PC-3 (cell line): ENCODE data around the gene FERMT3. TPM values are rescaled to one million over a fixed set of nuclear protein-coding genes. Genes with fewer than 3 reads are reported as not detected.
A peak's percentile ranks its signal among the peaks of the same experiment; 100 is the strongest.

Experiments used
- ATAC-seq: fragments of 200-7000 bp; cut with Tn5 transposase; 2 replicates; pipeline ENCODE4 v1.9.1; 2020; ENCODE audit warnings: mild to moderate bottlenecking, moderate library complexity
- BruUV-seq: library from RNA; stranded (reverse); fragments of 400-500 nt; replicated peaks from 2 replicates; lab custom pipeline; 2021; lab: Mats Ljungman, UMichigan
- CTCF ChIA-PET: fragments of 300-600 bp; sonication (Branson Sonifier 250); formaldehyde crosslinking; loops from one replicate; lab custom pipeline; 2022; ENCODE audit warnings: antibody characterized with exemption; lab: Charles Lee
- POLR2A ChIA-PET: fragments of 300-600 bp; sonication (Branson Sonifier 250); formaldehyde crosslinking; loops from one replicate; lab custom pipeline; 2022; ENCODE audit warnings: antibody characterized with exemption; ENCODE audit not compliant: unreplicated experiment; lab: Charles Lee
- DNase-seq: peaks from one replicate; pipeline ENCODE4 v3.0.0-alpha.2; 2015
- H2AFZ ChIP-seq: fragments of 300-600 bp; sonication (generic); 2 replicates; pipeline ENCODE4 v1.6.0; 2016; ENCODE audit warnings: antibody characterized with exemption, low read length
- H3F3A ChIP-seq: fragments of 300-600 bp; sonication (generic); one replicate; pipeline ENCODE4 v1.6.0; 2017; ENCODE audit warnings: antibody characterized with exemption, low read length, control low read depth, mild to moderate bottlenecking; ENCODE audit not compliant: unreplicated experiment
- H3K27ac ChIP-seq: fragments of 300-600 bp; sonication (generic); 2 replicates; pipeline ENCODE4 v1.5.1; 2016; ENCODE audit warnings: mild to moderate bottlenecking, low read length
- H3K27me3 ChIP-seq: fragments of 300-600 bp; sonication (generic); 2 replicates; pipeline ENCODE4 v1.6.1; 2016; ENCODE audit warnings: low read length, mixed read lengths
- H3K36me3 ChIP-seq: fragments of 300-600 bp; sonication (generic); 2 replicates; pipeline ENCODE4 v1.6.1; 2016; ENCODE audit warnings: low read depth, mixed run types, low read length, mixed read lengths
- H3K4me1 ChIP-seq: fragments of 300-600 bp; sonication (generic); 2 replicates; pipeline ENCODE4 v1.5.1; 2016; ENCODE audit warnings: low read length; ENCODE audit not compliant: insufficient read depth
- H3K4me2 ChIP-seq: fragments of 300-600 bp; sonication (generic); 2 replicates; pipeline ENCODE4 v1.6.0; 2016; ENCODE audit warnings: low read length
- H3K4me3 ChIP-seq: fragments of 300-600 bp; sonication (generic); 2 replicates; pipeline ENCODE4 v1.5.1; 2016; ENCODE audit warnings: mild to moderate bottlenecking, low read length, mixed read lengths
- H3K79me2 ChIP-seq: fragments of 300-600 bp; sonication (generic); 2 replicates; pipeline ENCODE4 v1.6.1; 2017; ENCODE audit warnings: low read length, mixed read lengths
- H3K9ac ChIP-seq: fragments of 300-600 bp; sonication (generic); 2 replicates; pipeline ENCODE4 v1.6.0; 2016; ENCODE audit warnings: mild to moderate bottlenecking, low read length
- H3K9me2 ChIP-seq: fragments of 300-600 bp; sonication (generic); replicated peaks from 2 replicates; pipeline ENCODE4 v1.6.1; 2016; ENCODE audit warnings: mixed run types, low read length, mixed read lengths
- H3K9me3 ChIP-seq: fragments of 300-600 bp; sonication (generic); 2 replicates; pipeline ENCODE4 v1.6.1; 2016; ENCODE audit warnings: low read length, mixed read lengths
- H4K20me1 ChIP-seq: fragments of 300-600 bp; sonication (generic); 2 replicates; pipeline ENCODE4 v1.6.1; 2016; ENCODE audit warnings: low read length, mixed read lengths
- CTCF ChIP-seq: fragments of 300-600 bp; sonication (generic); conservative IDR thresholded peaks from 2 replicates; pipeline ENCODE4 v1.5.1; 2017; ENCODE audit warnings: antibody characterized with exemption, low read depth, mild to moderate bottlenecking, low read length
- EZH2 ChIP-seq: fragments of 300-600 bp; sonication (generic); IDR thresholded peaks from one replicate; pipeline ENCODE4 v1.6.1; 2017; ENCODE audit warnings: antibody characterized with exemption, mild to moderate bottlenecking, low read length; ENCODE audit not compliant: unreplicated experiment
- EZH2phosphoT487 ChIP-seq: fragments of 300-600 bp; sonication (generic); IDR thresholded peaks from 2 replicates; pipeline ENCODE4 v1.6.1; 2018; ENCODE audit warnings: mild to moderate bottlenecking, antibody characterized with exemption, low read length, borderline replicate concordance
- intact Hi-C: fragments of 100-400 bp; cut with micrococcal nuclease; formaldehyde crosslinking; loops from 2 replicates; pipeline ENCODE4 v1.9.0; 2023
- total RNA-seq: library from RNA; depleted of rRNA; stranded (reverse); fragments of >200 nt; gene quantifications from 2 replicates; pipeline ENCODE4 v1.2.3, GENCODE V29; 2014

The FERMT3 gene
- total RNA-seq, 1 experiment from 2014 or later, result 2.4 TPM

DNA sequence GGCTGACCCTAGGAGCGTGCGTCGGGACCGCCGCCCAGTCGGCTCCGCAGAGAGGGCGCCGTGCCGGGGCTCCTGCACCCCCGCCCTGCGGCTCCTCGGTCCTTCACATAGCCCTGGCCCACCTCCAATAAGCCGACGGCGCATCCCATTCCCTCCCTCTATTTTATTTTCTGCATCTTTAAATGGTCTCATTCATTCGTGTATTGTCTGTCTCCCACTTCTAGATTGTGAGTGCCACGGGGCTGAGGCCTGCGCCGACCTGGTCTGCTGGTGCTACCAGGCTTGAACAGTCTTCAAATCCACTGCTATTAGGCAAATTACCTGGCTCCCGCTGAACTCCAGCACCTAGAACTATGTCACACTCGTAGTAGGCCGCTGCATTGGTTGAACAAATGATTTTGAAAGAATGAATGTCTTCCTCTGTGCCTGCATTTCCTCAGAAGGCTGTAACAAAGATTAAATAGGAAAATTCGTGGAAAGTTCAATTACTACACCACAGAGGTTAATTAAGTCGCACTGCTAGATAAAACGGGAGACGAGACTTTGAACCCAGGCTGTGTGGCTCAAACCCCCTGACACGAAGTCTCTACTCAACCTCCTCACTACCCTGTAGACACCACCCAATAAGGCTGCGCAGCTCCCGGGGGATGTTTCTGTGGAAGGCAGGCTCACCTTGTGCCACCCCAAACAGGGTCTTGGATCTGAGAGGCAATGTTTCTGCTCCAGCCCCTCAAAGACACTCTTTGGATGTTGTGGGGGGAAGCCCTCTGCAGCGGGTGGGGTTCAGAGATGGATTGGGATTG is 41.4 kb downstream of the FERMT3 start:
- Histone ChIP-seq H4K20me1 (peaks cover 8% of the 10 kb centered on the region), H3K4me3 (peak overlapping the region; percentile 68), H3K27ac (peak overlapping the region; percentile 86), H3F3A (no peaks in the 10 kb centered on the region), H3K9me2 (no peaks in the 10 kb centered on the region), H3K9ac (peak overlapping the region; percentile 83), H3K9me3 (no peaks in the 10 kb centered on the region), H3K4me2 (peak overlapping the region; percentile 87), H3K4me1 (peaks cover 46% of the 10 kb centered on the region), H3K36me3 (peaks cover 14% of the 10 kb centered on the region; the same call in 1 of the 2 replicates), H3K27me3 (no peaks in the 10 kb centered on the region), H2AFZ (peak overlapping the region; percentile 82), H3K79me2 (peaks cover 49% of the 10 kb centered on the region)
- TF ChIP-seq CTCF (no peak), EZH2 (no peak), EZH2phosphoT487 (no peak)
- CTCF ChIA-PET, result interaction anchor here (0.6 kb wide), 1 partner anchor 56 kb away, joined by 5 read pairs; no protein-coding TSS in a partner anchor
- POLR2A ChIA-PET, result interaction anchor here (2.6 kb wide), 1 partner anchor 10 kb away, joined by 12 read pairs; no protein-coding TSS in a partner anchor
- intact Hi-C loops, result loop anchor here (2.0 kb wide), 2 partner anchors 23 to 53 kb away; partner anchors contain the start of gene CATSPERZ
- ATAC-seq, result no peak
- no TSS peak for BruUV-seq
- DNase-seq, result no peak

DNA sequence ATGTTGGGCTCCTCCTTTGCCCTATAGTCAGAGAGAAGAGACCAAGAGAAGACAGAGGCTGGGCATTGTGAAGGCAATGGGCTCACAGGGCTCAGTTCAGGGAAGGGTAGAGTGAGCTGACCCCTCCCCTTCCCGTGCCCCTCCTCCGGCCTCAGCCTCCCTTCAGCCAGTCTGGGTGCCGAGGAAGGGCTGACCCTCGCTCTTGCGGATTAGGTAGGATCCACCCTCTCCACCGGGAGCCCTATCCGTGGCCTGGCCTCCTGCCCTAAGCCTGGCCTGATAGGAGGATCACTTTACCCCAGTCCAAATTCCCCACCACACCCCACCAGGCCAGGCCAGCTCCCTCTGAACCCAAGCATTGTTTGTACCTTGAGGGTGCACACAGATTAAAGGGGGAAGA is 42.1 kb downstream of the FERMT3 start:
- intact Hi-C loops, result no loop called here
- no peak overlapping the region for H3K4me3 ChIP-seq
- no peak for DNase-seq
- peaks cover 49% of the 10 kb centered on the region for H3K79me2 ChIP-seq
- no peak for ATAC-seq
- H3K27ac ChIP-seq, result no peak overlapping the region
- H3K9ac ChIP-seq, result no peak overlapping the region
- POLR2A ChIA-PET, result no interaction called here
- H3K4me2 ChIP-seq, result no peak overlapping the region
- CTCF ChIA-PET, result no interaction called here
- H3K36me3 ChIP-seq, result peaks cover 11% of the 10 kb centered on the region; the same call in 1 of the 2 replicates
- no peaks in the 10 kb centered on the region for H3K27me3 ChIP-seq
- H3K9me3 ChIP-seq, result no peaks in the 10 kb centered on the region
- BruUV-seq, result no TSS peak
- peaks cover 8% of the 10 kb centered on the region for H4K20me1 ChIP-seq
- TF ChIP-seq EZH2phosphoT487 (no peak), EZH2 (no peak)
- H2AFZ ChIP-seq, result no peak overlapping the region
- no peaks in the 10 kb centered on the region for H3K9me2 ChIP-seq
- no peaks in the 10 kb centered on the region for H3F3A ChIP-seq
- peaks cover 46% of the 10 kb centered on the region for H3K4me1 ChIP-seq

GRCh38 chr11:64249038-64249437 is 42.5 kb downstream of the FERMT3 start:
- H3K9me2 ChIP-seq, result no peaks in the 10 kb centered on the region
- no peak for DNase-seq
- no peaks in the 10 kb centered on the region for H3K27me3 ChIP-seq
- intact Hi-C loops, result no loop called here
- H2AFZ ChIP-seq, result no peak overlapping the region
- no peak overlapping the region for H3K27ac ChIP-seq
- no peak overlapping the region for H3K4me2 ChIP-seq
- peaks cover 48% of the 10 kb centered on the region for H3K79me2 ChIP-seq
- ChIA-PET CTCF (no interaction called here), POLR2A (no interaction called here)
- H3K9ac ChIP-seq, result no peak overlapping the region
- no peak overlapping the region for H3K4me3 ChIP-seq
- ATAC-seq, result no peak
- H3F3A ChIP-seq, result no peaks in the 10 kb centered on the region
- BruUV-seq, result no TSS peak
- H3K9me3 ChIP-seq, result no peaks in the 10 kb centered on the region
- TF ChIP-seq EZH2phosphoT487 (no peak), EZH2 (no peak), CTCF (no peak)
- H3K4me1 ChIP-seq, result peaks cover 42% of the 10 kb centered on the region
- peaks cover 8% of the 10 kb centered on the region for H4K20me1 ChIP-seq
- peaks cover 6% of the 10 kb centered on the region; the same call in 1 of the 2 replicates for H3K36me3 ChIP-seq
